GM21447 (cell line): ENCODE measurements around the gene IPO13.

ENCODE experiments used
- ATAC-seq: cut with Tn5 transposase; IDR thresholded peaks from one replicate; pipeline ENCODE4 v1.9.1; 2021; ENCODE audit not compliant: unreplicated experiment

Gene IPO13

DNA sequence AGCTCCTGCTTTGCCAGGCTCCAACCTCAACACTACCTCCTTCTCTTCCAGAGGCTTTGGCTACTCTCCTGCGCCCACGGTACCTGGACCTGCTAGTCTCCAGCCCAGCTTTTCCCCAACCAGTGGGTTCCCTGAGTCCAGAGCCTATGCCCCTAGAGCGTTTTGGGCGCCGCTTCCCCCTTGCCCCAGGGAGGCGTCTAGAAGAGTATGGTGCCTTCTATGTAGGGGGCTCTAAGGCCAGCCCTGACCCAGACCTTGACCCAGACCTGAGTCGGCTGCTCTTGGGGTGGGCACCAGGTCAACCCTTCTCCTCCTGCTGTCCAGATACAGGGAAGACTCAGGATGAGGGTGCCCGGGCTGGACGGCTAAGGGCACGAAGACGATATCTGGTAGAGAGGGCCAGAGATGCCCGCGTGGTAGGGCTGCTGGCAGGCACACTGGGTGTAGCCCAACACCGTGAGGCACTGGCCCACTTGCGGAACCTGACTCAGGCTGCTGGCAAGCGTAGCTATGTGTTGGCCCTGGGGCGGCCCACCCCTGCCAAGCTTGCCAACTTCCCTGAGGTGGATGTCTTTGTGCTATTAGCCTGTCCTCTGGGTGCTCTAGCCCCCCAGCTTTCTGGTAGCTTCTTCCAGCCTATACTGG is 24.7 kb downstream of the IPO13 start:
- no peak for ATAC-seq

DNA sequence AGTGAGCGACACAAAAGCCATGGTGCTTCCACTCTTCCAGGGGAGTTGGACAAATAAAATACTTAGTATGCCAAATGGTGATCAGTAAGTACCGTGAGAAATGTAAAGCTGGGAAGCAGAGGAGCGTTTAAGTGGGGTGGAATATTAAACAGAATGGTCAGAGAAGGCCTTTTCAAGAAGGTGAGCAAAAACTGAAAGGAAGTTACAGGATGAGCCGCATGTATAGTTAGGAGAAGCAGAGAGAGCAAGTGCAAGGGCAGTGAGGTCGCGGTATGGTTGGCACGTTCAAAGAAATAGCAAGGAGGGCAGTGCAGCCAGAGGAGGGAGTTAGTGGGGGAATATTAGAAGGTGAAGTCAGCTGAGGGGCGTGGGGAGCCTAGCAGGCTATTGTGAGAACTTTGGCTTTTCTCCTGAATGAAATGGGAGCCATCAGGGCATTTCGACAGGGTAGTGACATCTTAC is 27.3 kb downstream of the IPO13 start:
- no peak for ATAC-seq

DNA sequence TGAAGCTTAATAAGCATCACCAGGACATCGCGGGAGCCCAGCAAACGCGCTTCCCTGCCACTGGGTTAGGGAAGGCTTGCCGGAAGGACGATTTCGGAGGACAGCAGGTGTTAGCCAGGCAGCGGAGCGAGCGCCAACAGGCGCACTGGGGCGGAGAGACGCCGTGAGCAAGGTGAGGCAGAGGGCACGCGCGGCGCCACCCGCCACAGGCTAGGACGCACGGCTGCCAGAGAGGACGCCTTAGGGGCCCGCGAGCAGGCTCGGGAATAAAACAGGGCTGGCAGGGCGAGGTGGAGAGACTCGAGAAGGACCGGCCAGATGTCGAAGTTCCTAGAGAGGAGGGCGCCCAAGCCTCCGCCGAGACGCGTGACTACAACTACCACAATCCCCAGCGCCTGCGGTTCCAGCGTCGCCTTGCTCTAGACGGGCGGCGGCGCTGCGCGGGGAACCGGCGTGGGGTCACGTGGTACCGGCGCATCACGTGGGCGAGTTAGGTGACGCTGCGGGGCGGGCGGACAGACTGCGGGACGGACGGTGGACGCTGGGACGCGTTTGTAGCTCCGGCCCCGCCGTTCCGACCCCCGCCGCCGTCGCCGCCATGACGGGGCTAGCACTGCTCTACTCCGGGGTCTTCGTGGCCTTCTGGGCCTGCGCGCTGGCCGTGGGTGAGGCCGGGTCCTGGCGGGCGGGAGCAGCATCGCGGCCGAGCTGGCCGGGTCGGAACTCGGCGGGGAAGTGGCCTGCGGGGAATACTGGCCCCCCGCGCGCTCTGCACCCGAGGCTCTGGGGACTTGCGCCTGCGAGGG is 27.9 kb downstream of the IPO13 start, which contains the start of gene ATP6V0B:
TSS of gene ATP6V0B (plus strand) at position 518 of the 806 bp plus-strand sequence. CDS start at position 599, 81 bp downstream.
- ATAC-seq, result peak; percentile 64

DNA sequence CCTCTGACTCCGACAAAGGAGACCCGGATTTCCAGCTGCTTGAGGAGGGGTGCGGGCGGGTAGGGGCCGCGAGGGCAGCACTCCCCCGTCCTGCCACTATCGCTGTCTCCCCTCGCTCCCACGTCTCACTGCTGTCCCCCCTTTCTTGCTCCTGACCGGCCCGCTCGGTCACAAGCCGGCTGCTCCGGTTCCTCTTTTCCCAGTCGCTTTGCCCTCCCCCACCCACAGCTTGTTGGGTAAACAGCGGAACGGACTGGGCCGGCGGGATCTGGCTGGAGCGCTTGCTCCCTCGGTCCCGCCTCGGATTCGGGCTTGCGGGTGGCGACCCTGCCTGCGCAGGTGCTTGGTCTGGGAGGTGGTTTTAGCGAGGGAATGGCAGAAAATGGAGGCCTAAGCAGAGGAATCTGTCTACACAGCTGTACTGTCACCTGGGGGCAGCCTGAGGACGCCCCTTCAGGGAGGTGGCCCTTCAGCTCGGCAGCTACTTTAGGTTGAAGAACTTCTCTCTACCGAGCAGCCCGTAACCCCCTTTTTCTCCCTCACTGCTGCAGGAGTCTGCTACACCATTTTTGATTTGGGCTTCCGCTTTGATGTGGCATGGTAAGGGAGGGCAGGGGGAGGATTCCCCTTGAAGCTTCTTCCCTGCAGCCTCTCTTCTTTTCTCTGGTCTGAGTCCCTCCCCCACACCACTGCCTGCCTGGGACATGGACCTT is 28.7 kb downstream of the IPO13 start:
- ATAC-seq, result no peak

DNA sequence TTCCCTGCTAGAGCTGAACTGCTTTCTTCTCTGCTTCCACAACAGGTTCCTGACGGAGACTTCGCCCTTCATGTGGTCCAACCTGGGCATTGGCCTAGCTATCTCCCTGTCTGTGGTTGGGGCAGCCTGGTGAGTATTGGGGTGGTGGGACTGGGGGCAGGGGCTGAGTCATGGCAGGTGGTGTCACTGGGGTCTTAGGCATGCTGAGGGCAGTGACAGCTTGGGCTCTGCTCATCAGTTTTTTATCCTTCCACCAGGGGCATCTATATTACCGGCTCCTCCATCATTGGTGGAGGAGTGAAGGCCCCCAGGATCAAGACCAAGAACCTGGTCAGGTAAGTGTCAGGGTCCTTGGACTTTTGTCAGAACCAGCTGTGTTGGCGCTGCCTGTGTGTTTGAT is 29.3 kb downstream of the IPO13 start:
- no peak for ATAC-seq

DNA sequence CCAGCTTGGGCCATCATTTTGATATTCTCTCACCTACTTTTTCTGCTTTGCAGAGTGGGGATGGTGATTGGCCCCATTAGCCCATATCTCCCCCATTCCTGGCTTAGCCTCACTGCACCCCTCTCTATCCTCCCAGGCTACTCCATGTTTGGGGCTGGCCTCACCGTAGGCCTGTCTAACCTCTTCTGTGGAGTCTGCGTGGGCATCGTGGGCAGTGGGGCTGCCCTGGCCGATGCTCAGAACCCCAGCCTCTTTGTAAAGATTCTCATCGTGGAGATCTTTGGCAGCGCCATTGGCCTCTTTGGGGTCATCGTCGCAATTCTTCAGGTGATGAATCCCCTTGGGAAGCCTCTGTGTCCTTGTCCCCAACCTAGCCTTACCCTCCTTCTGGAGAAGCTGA is 30.1 kb downstream of the IPO13 start:
- ATAC-seq, result no peak

DNA sequence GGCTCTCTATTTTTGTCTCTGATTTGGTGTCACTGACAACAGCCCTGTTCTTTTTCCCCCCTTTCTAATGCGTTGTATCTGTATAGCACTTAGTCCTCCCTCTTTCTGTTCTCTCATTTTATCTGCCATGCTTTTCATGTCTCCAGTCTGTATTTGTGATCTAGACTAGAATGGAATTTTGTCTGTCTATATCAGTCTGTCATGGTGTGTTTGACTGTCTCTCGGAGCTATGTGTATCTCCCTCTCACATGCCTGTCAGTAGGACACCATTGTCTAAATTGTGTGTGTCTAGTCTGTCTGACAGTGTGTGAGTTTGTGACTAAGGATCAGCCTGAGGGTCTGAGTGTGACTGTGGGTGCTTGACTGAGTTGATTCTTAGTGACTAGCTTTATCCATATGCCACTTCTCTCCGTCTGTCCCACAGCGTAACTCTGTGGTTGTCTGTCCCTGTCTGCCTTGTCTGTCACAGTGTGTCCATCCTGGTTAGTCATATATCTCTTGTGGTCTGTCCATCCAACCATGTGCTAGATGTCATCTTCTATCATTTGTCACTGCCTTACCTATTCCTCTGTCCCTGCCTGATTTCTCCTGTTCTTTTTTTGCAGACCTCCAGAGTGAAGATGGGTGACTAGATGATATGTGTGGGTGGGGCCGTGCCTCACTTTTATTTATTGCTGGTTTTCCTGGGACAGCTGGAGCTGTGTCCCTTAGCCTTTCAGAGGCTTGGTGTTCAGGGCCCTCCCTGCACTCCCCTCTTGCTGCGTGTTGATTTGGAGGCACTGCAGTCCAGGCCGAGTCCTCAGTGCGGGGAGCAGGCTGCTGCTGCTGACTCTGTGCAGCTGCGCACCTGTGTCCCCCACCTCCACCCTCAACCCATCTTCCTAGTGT is 30.9 kb downstream of the IPO13 start:
- ATAC-seq, result no peak

DNA sequence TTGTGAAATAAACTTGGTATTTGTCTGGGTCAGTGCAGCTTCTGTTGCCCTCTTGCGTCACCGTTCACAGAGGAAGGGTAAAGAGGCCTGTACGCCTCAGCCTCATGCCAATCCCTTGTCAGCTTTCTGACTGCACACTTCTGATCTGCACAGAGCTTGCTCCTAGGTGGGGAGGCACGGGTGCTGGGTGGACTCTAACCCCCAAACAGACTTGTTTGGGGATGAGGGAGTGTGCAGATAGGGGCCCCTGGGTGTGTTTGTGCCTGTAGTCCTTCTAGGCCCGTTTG is 31.5 kb downstream of the IPO13 start:
- no peak for ATAC-seq

DNA sequence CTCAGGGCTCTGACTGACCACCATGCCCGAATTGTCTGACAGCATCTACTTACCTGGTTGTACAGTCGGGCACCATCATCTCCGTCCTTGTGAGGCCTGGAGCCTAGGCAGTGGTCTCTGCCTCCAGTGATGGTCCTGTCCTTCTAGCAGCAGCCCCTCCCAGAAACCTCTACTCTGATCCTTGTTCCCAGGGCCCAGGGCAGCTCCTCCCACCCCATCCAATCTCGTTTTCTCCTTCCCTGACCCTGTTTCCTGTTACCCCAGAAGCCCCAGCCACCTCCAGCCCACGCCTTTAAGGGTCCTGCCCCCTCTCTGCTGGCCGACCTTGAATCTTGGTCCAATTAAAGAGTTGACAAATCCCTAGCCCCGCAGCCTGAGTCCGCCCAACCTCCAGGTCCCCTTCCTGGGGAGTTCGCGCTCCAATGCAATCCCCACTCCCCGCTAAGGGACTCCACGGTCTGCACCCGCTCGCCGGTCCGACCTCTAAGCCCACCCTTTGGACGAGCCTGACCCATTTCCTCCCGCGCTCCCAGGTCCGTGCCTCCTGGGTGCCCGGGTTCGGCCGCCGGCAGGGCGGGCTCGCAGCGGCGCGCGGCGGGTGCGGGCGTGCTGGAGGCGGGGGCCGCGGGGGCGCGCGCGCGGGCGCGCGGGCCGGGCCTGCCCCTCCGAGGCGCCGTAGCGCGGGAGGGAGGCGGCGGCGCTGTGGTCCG is 32.0 kb downstream of the IPO13 start, which contains the start of gene B4GALT2:
TSS of gene B4GALT2 (plus strand) at position 660 of the 710 bp plus-strand sequence. CDS start 1,951 bp downstream, outside the sequence.
- no peak for ATAC-seq

DNA sequence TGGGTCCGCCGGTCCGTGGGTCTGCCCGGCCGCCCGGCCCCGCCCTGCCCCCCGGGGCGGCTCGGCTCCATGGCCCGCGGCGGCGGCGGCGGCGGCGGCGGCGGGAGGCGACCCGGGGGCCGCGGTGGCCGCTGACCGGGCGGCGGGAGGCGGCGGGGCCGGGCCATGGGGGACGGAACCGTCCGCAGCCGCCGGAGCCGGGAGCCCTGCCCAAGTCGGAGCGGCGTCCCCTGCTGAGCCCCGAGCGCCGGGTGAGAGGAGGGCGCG is 32.4 kb downstream of the IPO13 start:
- no peak for ATAC-seq

DNA sequence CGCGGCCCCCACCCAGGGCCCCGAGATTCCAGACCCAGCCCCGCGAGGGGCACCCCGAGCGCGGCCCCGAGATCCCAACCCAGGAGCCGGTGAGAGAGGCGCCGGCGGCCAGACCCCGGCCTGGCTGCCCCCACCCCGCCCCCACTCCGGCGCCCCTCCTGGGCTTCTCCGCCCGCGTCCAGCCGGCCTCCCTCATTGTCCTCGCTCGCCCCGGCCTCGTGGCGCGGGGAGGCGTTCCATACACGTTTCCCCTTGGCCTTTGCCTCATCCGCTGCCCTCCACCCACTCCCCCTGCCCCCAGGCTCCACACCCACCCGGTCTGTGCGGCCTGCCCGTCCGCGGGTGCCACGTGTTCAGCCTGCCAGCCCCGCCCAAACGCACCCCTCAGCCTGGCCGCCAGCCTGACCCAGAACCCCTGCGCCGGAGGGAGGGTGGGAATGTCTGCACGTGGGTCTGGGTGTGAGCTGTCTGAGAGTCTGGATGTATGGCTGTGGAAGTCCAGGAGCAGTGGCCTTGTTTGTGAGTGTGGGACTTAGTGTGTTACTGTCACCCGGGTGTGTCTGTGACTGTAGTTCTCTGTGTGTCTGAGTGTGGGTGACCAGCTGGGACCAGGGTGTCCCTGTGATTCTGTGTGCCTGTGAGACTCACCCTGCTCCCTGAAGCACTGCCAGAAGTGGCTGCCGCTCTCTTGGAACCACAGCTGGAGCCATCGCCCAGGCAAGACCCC is 32.9 kb downstream of the IPO13 start:
- no peak for ATAC-seq

DNA sequence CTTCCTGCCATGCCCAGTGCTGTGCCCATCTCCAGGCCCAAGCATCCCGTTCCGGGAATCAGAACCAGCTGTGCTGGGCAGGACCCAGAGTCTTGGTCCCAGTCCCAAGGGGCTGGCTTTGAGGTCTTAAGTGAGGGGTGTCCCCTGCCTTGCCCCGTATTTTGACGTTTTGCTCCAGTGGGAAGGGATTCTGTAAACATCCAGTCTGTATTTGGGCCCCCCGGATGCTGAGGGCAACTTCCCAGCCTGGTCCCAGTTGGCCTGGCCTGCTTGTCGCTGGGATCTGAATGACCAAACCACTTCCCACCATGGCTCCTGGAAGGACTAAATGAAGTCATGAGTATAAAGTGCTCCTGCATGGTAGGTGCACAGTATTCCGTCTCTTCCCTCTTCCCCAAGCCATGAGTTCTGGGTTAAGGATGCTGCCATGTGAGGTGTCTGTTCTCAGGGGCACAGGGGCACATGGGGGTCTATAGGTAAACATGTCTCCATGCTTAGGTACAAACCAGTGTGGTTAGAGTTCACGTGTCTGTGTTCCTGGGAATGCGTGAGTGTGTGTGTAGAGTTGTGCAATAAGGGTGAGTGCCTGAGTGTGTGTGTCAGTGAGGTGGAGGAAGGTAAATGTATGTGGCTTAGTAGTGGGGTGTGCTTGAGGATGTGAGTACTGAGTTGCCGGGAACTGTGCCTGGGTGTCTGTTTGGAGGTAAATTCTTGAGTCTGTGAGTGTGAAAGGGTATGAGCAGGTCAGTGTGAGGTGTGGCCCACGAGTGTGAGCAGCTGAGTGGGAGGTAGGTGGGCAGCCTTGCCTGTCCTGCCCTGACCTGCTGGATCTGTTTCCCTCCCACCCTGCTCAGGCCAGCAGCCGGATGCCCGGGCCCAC is 33.7 kb downstream of the IPO13 start:
- no peak for ATAC-seq

DNA sequence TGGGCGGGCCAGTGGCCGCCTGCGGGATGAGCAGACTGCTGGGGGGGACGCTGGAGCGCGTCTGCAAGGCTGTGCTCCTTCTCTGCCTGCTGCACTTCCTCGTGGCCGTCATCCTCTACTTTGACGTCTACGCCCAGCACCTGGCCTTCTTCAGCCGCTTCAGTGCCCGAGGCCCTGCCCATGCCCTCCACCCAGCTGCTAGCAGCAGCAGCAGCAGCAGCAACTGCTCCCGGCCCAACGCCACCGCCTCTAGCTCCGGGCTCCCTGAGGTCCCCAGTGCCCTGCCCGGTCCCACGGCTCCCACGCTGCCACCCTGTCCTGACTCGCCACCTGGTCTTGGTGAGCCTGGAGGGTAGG is 34.4 kb downstream of the IPO13 start:
- no peak for ATAC-seq

DNA sequence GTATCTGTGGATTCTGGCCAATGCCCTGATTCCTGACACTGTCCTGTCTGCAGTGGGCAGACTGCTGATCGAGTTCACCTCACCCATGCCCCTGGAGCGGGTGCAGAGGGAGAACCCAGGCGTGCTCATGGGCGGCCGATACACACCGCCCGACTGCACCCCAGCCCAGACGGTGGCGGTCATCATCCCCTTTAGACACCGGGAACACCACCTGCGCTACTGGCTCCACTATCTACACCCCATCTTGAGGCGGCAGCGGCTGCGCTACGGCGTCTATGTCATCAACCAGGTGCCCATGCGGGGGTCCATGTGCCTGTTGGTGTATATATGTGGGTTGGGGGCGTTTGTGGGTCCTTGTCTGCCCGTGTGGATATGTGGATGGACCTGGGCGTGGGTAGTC is 34.9 kb downstream of the IPO13 start:
- ATAC-seq, result no peak

DNA sequence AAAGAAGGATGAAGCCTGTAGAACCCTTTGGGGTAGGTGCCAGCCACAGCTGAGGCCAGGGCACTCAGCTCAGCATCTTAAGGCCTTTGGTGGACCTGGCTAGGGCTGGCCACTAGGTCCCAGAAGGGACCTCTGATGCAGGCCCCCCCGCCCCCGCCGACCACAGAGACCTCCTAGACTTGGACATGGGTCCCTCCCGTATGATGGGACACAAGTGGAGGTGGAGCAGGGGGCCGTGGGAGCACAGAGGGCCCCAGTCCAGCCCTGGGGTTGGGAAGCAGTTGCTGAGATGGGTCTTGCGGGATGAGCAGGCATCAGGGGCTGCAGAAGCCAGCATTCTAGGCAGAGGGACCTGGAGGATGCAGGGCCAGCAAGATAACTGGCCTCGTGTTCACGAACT is 35.5 kb downstream of the IPO13 start:
- ATAC-seq, result no peak

DNA sequence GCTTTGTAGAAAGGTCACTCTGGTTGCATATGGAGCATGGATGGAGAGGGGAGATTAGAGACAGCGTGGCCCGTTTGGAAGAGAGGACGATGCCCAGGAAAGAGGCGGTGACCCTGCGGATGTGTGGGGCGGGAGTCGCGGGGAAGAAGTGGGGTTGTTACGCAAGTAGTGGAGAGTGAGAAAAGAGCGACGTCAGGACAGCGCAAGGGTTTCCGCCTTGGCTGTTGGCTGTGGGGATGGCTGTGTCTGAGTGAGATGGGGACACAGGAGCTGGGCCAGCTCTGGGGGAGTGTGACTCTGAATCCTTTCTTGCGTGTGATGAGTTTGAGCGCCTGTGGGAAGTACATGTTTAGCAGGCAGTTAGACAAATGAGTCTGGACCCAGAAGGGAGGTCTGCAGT is 36.1 kb downstream of the IPO13 start:
- no peak for ATAC-seq

DNA sequence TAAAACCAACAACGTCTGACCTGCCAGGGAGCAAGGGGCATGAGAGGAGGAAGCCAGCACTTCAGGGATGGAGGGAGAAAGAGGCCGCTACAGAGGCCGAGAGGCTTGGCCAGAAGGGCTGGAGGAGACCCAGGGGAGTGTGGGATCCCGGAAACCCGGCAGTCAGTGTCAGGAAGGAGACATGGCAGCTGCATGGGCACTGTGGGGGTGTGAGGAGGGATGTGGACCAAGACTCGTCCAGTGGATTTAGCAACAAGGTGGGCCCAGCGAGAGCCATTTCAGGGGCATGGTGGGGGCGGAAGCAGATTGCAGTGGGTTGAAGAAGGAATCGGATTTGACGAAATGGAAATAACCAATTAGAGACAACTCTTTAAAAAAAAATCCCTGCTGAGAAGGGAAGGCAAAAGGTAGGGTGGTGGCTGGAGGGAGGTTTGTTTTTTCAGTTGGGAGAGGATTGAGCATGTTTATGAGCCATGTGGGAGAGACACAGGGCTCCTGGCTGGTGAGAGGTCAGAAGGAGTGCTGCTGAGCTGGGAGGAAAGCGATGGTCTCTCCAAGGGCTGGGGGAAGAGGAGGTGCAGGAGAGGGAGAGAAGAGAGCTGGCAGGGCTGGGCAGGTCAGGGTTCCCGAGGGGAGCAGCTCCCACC is 36.6 kb downstream of the IPO13 start:
- no peak for ATAC-seq

DNA sequence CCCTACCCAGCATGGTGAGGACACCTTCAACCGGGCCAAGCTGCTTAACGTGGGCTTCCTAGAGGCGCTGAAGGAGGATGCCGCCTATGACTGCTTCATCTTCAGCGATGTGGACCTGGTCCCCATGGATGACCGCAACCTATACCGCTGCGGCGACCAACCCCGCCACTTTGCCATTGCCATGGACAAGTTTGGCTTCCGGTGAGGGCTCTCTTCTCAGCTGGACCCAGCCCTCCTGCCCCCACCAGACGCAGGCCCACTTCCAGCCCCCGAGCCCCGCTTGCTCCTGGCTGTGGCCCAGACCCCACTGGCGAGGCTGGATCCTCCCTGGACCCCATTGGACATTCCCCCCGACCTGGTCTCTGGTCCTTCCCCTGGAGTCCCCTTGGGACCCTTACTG is 38.1 kb downstream of the IPO13 start:
- no peak for ATAC-seq
